ENCODE measurements around the gene SLC25A6.

SLC25A6 gene

DNA sequence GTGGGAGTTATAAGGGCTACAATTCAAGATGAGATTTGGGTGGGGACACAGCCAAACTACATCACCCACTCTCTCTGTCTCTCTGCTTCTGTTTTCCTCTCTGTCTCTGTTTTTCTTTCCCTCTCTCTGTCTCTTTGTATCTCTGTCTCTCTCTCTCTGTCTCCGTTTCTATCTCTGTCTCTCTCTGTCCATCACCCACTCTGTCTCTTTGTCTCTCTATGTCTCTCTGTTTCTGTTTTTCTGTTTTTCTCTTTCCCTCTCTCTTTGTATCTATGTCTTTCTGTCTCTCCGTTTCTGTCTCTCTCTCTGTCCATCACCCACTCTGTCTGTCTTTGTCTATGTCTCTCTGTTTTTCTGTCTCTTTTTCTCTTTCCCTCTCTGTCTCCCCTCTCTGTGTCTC, 30.0 kb downstream of the SLC25A6 start:
- no peak for DNase-seq (ENCODE audit: low spot score)

DNA sequence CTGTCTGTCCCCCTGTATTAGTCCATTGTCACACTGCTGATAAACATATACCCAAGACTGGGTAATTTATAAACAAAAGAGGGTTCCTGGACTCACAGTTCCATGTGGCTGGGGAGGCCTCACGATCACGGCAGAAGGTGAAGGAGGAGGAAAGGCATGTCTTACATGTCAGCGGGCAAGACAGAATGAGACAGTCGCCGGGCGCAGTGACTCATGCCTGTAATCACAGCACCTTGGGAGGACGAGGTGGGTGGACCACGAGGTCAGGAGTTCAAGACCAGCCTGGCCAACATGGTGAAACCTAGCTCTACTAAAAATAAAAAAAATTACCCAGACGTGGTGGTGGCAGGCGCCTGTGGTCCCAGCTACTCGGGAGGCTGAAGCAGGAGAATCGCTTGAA, 30.6 kb downstream of the SLC25A6 start:
- no peak for DNase-seq (ENCODE audit: low spot score)
- TF ChIP-seq, protein P1, sequence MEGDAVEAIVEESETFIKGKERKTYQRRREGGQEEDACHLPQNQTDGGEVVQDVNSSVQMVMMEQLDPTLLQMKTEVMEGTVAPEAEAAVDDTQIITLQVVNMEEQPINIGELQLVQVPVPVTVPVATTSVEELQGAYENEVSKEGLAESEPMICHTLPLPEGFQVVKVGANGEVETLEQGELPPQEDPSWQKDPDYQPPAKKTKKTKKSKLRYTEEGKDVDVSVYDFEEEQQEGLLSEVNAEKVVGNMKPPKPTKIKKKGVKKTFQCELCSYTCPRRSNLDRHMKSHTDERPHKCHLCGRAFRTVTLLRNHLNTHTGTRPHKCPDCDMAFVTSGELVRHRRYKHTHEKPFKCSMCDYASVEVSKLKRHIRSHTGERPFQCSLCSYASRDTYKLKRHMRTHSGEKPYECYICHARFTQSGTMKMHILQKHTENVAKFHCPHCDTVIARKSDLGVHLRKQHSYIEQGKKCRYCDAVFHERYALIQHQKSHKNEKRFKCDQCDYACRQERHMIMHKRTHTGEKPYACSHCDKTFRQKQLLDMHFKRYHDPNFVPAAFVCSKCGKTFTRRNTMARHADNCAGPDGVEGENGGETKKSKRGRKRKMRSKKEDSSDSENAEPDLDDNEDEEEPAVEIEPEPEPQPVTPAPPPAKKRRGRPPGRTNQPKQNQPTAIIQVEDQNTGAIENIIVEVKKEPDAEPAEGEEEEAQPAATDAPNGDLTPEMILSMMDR (IDR thresholded peaks at IDR 0.05; ENCODE audit: extremely low read depth, missing control alignments) = no peak

More for the DNA sequence above, 30.0 kb downstream of the SLC25A6 start:
- TF ChIP-seq, protein P1 (IDR thresholded peaks at IDR 0.05; ENCODE audit: extremely low read depth, missing control alignments) = no peak

DNA sequence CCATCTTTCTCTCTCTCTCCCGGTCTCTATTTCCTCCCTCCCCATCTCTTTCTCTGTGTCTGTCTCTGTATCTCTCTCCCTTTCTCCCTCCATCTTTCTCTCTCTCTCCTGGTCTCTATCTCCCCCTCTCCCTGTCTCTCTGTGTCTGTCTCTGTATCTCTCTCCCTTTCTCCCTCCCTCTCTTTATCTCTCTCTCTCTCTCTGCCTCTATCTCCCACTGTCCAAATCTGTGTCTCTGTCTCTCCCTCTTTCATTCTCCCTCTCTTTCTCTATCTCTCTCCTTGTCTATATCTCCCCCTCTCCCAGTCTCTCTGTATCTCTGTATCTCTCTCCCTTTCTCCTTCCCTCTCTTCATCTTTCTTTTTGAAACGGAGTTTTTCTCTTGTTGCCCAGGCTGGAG, 31.7 kb downstream of the SLC25A6 start:
- DNase-seq (ENCODE audit: low spot score) = no peak
- TF ChIP-seq, protein P1 (IDR thresholded peaks at IDR 0.05; ENCODE audit: extremely low read depth, missing control alignments) = no peak

DNA sequence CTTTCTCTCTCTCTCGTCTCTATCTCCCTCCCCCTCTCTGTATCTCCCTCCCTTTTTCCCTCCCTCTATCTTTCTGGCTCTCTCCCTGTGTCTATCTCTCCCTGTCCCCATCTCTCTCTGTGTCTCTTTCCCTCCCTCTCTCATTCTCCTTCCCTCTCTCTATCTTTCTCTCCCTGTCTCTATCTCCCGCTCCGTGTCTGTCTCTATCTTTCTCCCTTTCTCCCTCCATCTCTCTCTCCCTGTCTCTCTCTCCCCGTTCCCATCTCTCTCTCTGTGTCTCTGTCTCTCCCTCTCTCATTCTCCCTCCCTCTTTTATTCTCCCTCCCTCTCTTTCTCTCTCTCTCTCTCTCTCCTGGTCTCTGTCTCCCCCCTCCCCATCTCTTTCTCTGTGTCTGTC, 32.4 kb downstream of the SLC25A6 start:
- DNase-seq (ENCODE audit: low spot score) = no peak
- TF ChIP-seq, protein P1 (IDR thresholded peaks at IDR 0.05; ENCODE audit: extremely low read depth, missing control alignments) = no peak

DNA sequence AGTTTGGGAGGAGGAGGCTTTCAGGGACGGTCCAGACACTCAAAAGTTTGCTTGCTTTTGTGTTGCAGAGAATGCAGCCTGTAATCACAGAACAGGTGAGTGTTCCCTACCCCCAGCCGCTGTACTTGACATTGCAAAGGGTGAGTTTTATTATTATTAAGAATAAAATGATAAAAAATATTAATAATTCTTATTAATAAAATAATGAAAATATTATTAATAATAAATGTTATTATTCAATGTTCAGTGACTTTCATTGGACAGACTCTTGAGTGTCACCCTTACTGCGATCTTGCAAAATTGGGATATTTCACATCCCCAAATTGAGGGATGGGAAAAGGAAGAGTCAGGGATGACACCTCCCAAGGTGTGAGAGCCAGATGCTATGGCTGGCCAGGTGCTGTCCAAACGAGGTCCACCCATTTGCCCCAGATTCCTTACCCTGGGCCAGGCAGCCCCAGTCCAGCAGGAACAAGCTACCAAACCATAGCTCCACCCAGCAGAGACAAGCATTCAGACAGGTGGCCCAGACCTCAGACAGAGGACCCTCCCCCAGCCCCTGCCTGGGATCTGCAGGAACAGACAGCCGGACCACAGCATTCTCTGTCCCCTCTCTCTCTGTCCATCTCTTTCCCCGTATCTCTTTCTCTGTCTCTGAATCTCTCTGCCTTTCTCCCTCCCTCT, 33.0 kb downstream of the SLC25A6 start:
- TF ChIP-seq, protein P1 (IDR thresholded peaks at IDR 0.05; ENCODE audit: extremely low read depth, missing control alignments) = no peak
- no peak for DNase-seq (ENCODE audit: low spot score)

DNA sequence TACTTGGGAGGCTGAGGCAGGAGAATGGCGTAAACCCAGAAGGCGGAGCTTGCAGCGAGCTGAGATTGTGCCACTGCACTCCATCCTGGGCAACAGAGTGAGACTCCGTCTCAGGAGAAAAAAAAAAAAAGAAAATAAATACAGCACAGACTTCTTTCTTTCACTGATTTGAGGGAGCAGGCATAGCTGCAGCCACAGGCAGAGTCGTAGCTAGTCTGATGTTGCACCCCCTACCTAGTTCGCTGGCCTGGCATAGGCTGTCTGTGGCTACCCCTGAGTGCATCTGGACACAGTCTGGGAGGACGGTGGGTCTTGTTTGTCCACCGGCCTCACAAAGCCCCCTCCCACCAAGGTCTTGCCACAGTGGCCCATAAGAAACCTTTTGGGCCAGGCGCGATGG, 33.9 kb downstream of the SLC25A6 start:
- TF ChIP-seq, protein P1 (IDR thresholded peaks at IDR 0.05; ENCODE audit: extremely low read depth, missing control alignments) = no peak
- no peak for DNase-seq (ENCODE audit: low spot score)

DNA sequence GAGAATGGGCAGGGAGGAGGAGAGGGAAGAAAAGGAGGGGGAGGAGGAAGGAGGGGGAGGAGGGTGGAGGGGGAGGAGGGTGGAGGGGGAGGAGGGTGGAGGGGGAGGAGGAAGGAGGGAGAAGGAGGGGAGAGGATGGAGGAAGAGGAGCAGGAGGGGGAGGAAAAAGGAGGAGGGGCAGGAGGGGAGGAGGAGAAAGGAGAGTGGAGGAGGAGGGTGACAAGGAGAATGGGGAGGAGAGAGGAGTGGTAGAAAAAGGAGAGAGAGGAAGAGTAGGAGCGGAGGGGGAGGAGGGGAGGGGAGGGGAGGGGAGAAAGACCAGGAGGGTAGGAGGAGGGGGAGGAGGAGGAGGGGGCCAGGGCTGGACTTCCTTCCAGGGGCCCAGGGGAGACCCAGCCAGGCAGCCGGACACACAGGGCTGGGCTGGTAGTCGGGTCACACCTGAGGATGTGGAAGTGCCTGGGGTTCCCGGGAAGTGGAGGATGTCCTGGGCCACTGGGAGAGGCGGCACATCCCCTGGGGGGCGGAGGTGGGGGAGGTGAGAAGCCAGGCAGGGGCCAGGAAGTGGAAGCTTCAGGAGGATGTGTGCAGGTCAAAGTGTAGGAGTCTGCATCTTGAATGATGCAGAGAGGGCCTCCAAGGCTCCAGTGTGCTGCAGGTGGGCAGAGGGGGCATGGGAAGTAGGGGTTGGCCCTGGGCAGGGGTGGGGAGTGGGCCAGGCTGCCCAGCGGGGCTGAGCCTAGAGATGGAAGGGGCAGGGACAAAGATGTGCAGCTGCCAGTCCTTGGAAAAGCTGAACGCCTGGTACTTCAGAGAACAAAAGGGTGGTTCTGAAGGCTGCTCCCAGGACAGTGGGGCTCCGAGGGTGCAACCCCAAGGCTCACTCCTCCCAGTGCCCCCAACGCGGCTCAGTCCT, 36.5 kb downstream of the SLC25A6 start:
- TF ChIP-seq, protein P1 (IDR thresholded peaks at IDR 0.05; ENCODE audit: extremely low read depth, missing control alignments) = no peak
- DNase-seq (ENCODE audit: low spot score) = no peak
